ENCODE results near the gene DNMT3A. TPM values are rescaled to one million over a fixed set of nuclear protein-coding genes. Genes with fewer than 3 reads are reported as not detected.

DNMT3A gene
- total RNA-seq, 1 donor from 2014 or later, result 12.9 TPM

GRCh38 chr2:25378731-25379490 lies 37.2 kb upstream of the DNMT3A start:
- FAIRE-seq, result peak; percentile 40
- TF ChIP-seq CTCF (IDR thresholded peaks at IDR 0.05; ENCODE audit: insufficient read depth, low read length, severe bottlenecking), result no peak

GRCh38 chr2:25377822-25378421 lies 36.2 kb upstream of the DNMT3A start:
- H3K4me3 ChIP-seq (ENCODE audit: low read depth, low read length), result no peak overlapping the region
- FAIRE-seq (no peak), DNase-seq (ENCODE audit: low read depth) (no peak)
- H3K27me3 ChIP-seq (ENCODE audit: control insufficient read depth, insufficient read depth, low read length), result no peaks in the 10 kb centered on the region
- TF ChIP-seq CTCF (IDR thresholded peaks at IDR 0.05; ENCODE audit: insufficient read depth, low read length, severe bottlenecking), result no peak
- H3K36me3 ChIP-seq (ENCODE audit: control insufficient read depth, insufficient read depth, low read length), result no peaks in the 10 kb centered on the region

More at GRCh38 chr2:25378731-25379490, 37.2 kb upstream of the DNMT3A start:
- Histone ChIP-seq H3K27me3 (ENCODE audit: control insufficient read depth, insufficient read depth, low read length) (no peaks in the 10 kb centered on the region), H3K36me3 (ENCODE audit: control insufficient read depth, insufficient read depth, low read length) (no peaks in the 10 kb centered on the region), H3K4me3 (ENCODE audit: low read depth, low read length) (no peak overlapping the region)
- DNase-seq (ENCODE audit: low read depth), result peak; percentile 68

GRCh38 chr2:25376750-25377621 lies 35.3 kb upstream of the DNMT3A start:
- H3K4me3 ChIP-seq (ENCODE audit: low read depth, low read length), result peak overlapping the region; percentile 9

GRCh38 chr2:25375989-25376545 lies 34.3 kb upstream of the DNMT3A start:
- FAIRE-seq, result peak; percentile 55
- H3K4me3 ChIP-seq (ENCODE audit: low read depth, low read length), result no peak overlapping the region

More at GRCh38 chr2:25376750-25377621, 35.3 kb upstream of the DNMT3A start:
- Histone ChIP-seq H3K36me3 (ENCODE audit: control insufficient read depth, insufficient read depth, low read length) (no peaks in the 10 kb centered on the region), H3K27me3 (ENCODE audit: control insufficient read depth, insufficient read depth, low read length) (no peaks in the 10 kb centered on the region)
- DNase-seq (ENCODE audit: low read depth) (peak; percentile 94), FAIRE-seq (peak; percentile 50)
- TF ChIP-seq CTCF (IDR thresholded peaks at IDR 0.05; ENCODE audit: insufficient read depth, low read length, severe bottlenecking), result peak; percentile 79

More at GRCh38 chr2:25375989-25376545, 34.3 kb upstream of the DNMT3A start:
- no peak for TF ChIP-seq CTCF (IDR thresholded peaks at IDR 0.05; ENCODE audit: insufficient read depth, low read length, severe bottlenecking)
- H3K36me3 ChIP-seq (ENCODE audit: control insufficient read depth, insufficient read depth, low read length), result no peaks in the 10 kb centered on the region
- no peaks in the 10 kb centered on the region for H3K27me3 ChIP-seq (ENCODE audit: control insufficient read depth, insufficient read depth, low read length)
- no peak for DNase-seq (ENCODE audit: low read depth)

All from bronchial epithelial cell (primary cell).